GM12878 (cell line): Measurements from ENCODE around the gene CXXC5. TPM values are rescaled to one million over a fixed set of nuclear protein-coding genes. Genes with fewer than 3 reads are reported as not detected.

Source experiments
- EED ChIP-seq: sonication (generic); IDR thresholded peaks from 2 replicates; pipeline ENCODE4 v1.6.1; 2016; ENCODE audit warnings: antibody characterized with exemption, low read depth
- IKZF2 ChIP-seq, 2 experiments: fragments of 450-650 bp; IDR thresholded peaks; 2 replicates each; pipeline ENCODE4 v1.6.1; 2017; ENCODE audit warnings: mild to moderate bottlenecking in 2 of 2, moderate library complexity in 2 of 2
- IRF4 ChIP-seq: IDR thresholded peaks from 2 replicates; pipeline ENCODE4 v1.6.1; 2011; ENCODE audit warnings: low read depth, low read length
- MXI1 ChIP-seq: fragments of 150-350 bp; IDR thresholded peaks from 2 replicates; pipeline ENCODE4 v1.6.1; 2011; ENCODE audit warnings: low read depth, mild to moderate bottlenecking, inconsistent platforms, low read length, improper control_type of control experiment
- NRF1 ChIP-seq: conservative IDR thresholded peaks from 2 replicates; pipeline ENCODE4 v1.6.1; 2011; ENCODE audit warnings: mild to moderate bottlenecking, low read depth, low read length, improper control_type of control experiment
- POLR2AphosphoS2 ChIP-seq: IDR thresholded peaks from 2 replicates; pipeline ENCODE4 v1.6.1; 2011; ENCODE audit warnings: low read depth, mild to moderate bottlenecking, low read length, improper control_type of control experiment, moderate library complexity
- PRDM15 ChIP-seq: fragments of 450-650 bp; formaldehyde crosslinking; IDR thresholded peaks from 2 replicates; pipeline ENCODE4 v1.4.0; 2020; ENCODE audit warnings: mild to moderate bottlenecking, moderate library complexity
- RAD21 ChIP-seq: IDR thresholded peaks from 2 replicates; pipeline ENCODE4 v1.6.1; 2011; ENCODE audit warnings: mild to moderate bottlenecking, low read depth, low read length, moderate library complexity; ENCODE audit not compliant: insufficient read depth
- SMAD5 ChIP-seq: IDR thresholded peaks from 2 replicates; pipeline ENCODE4 v1.6.1; 2016; ENCODE audit warnings: antibody characterized with exemption, low read depth
- WRNIP1 ChIP-seq: IDR thresholded peaks from 2 replicates; pipeline ENCODE4 v1.6.1; 2011; ENCODE audit warnings: low read depth, low read length, improper control_type of control experiment, borderline replicate concordance
- YY1 ChIP-seq: IDR thresholded peaks from 2 replicates; pipeline ENCODE4 v1.6.1; 2011; ENCODE audit warnings: low read depth, mild to moderate bottlenecking, low read length
- ZBED1 ChIP-seq: IDR thresholded peaks from 2 replicates; pipeline ENCODE4 v1.6.1; 2016; ENCODE audit warnings: borderline replicate concordance
- ZSCAN29 ChIP-seq: fragments of 450-650 bp; IDR thresholded peaks from 2 replicates; pipeline ENCODE4 v1.6.1; 2017; ENCODE audit warnings: mild to moderate bottlenecking, moderate library complexity
- polyA plus RNA-seq, 11 experiments: library from polyadenylated mRNA; depleted of rRNA in 4 of 11; unstranded in 6 of 11; stranded (reverse) in 5 of 11; fragments of >200 nt; fragmentation: Nextera tagmentation in 4 of 11; fragmentation: Illumina TruSeq in 1 of 11; extraction: Ambion mirVana in 4 of 11; extraction: Trizol in 1 of 11; gene quantifications; 1 replicate in 1 of 11; 2 replicates in 10 of 11; pipeline versions ENCODE4 v1.2.1 to v1.2.3, GENCODE V29; 2011 to 2016; ENCODE audit warnings: inconsistent platforms in 2 of 11, missing spikeins in 2 of 11, low read depth in 1 of 11
- total RNA-seq, 4 experiments: library from RNA; depleted of rRNA in 3 of 4; stranded (reverse); fragments of >200 nt in 3 of 4; fragmentation: Illumina TruSeq in 1 of 4; extraction: Trizol in 1 of 4; gene quantifications; 2 replicates each; pipeline versions ENCODE4 v1.2.1 to v1.2.3, GENCODE V29; 2013 to 2021
- TF ChIP-seq, protein P1 (sequence below): fragments of 450-650 bp; IDR thresholded peaks from 2 replicates; pipeline ENCODE4 v1.6.1; 2016; ENCODE audit warnings: mild to moderate bottlenecking
- TF ChIP-seq, protein P2 (sequence below): IDR thresholded peaks from 2 replicates; pipeline ENCODE4 v1.6.1; 2012; ENCODE audit warnings: improper control_type of control experiment, low read depth, low read length; ENCODE audit not compliant: insufficient replicate concordance

The CXXC5 gene
- total and polyA plus RNA-seq, 10 of the 15 experiments (the other 5 are each of a cell fraction or from before 2014, with no cell fraction given): 1.8 to 90.8 (median 40.7) TPM

GRCh38 chr5:139670369-139671095 is 22.4 kb downstream of the CXXC5 start (continued):
- TF ChIP-seq PRDM15 (CRISPR knock-in tag) (no peak), EED (peak; percentile 89), NRF1 (no peak), SMAD5 (0 out of 2 replicates have a peak, but pooled peaks have one; percentile 42), POLR2AphosphoS2 (0 out of 2 replicates have a peak, but pooled peaks have one; percentile 36), IRF4 (no peak), YY1 (no peak; the same call in 1 of the 2 replicates), MXI1 (0 out of 2 replicates have a peak, but pooled peaks have one; percentile 62), IKZF2 (IDR thresholded peaks at IDR 0.05) (peak; percentile 84 to 92), WRNIP1 (0 out of 2 replicates have a peak, but pooled peaks have one; percentile 94), ZSCAN29 (peak; percentile 62), ZBED1 (0 out of 2 replicates have a peak, but pooled peaks have one; percentile 28), RAD21 (peak; percentile 34)
- TF ChIP-seq, protein P1, sequence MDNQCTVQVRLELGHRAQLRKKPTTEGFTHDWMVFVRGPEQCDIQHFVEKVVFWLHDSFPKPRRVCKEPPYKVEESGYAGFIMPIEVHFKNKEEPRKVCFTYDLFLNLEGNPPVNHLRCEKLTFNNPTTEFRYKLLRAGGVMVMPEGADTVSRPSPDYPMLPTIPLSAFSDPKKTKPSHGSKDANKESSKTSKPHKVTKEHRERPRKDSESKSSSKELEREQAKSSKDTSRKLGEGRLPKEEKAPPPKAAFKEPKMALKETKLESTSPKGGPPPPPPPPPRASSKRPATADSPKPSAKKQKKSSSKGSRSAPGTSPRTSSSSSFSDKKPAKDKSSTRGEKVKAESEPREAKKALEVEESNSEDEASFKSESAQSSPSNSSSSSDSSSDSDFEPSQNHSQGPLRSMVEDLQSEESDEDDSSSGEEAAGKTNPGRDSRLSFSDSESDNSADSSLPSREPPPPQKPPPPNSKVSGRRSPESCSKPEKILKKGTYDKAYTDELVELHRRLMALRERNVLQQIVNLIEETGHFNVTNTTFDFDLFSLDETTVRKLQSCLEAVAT: peak; percentile 49; the same call in 1 of the 2 replicates
- TF ChIP-seq, protein P2, sequence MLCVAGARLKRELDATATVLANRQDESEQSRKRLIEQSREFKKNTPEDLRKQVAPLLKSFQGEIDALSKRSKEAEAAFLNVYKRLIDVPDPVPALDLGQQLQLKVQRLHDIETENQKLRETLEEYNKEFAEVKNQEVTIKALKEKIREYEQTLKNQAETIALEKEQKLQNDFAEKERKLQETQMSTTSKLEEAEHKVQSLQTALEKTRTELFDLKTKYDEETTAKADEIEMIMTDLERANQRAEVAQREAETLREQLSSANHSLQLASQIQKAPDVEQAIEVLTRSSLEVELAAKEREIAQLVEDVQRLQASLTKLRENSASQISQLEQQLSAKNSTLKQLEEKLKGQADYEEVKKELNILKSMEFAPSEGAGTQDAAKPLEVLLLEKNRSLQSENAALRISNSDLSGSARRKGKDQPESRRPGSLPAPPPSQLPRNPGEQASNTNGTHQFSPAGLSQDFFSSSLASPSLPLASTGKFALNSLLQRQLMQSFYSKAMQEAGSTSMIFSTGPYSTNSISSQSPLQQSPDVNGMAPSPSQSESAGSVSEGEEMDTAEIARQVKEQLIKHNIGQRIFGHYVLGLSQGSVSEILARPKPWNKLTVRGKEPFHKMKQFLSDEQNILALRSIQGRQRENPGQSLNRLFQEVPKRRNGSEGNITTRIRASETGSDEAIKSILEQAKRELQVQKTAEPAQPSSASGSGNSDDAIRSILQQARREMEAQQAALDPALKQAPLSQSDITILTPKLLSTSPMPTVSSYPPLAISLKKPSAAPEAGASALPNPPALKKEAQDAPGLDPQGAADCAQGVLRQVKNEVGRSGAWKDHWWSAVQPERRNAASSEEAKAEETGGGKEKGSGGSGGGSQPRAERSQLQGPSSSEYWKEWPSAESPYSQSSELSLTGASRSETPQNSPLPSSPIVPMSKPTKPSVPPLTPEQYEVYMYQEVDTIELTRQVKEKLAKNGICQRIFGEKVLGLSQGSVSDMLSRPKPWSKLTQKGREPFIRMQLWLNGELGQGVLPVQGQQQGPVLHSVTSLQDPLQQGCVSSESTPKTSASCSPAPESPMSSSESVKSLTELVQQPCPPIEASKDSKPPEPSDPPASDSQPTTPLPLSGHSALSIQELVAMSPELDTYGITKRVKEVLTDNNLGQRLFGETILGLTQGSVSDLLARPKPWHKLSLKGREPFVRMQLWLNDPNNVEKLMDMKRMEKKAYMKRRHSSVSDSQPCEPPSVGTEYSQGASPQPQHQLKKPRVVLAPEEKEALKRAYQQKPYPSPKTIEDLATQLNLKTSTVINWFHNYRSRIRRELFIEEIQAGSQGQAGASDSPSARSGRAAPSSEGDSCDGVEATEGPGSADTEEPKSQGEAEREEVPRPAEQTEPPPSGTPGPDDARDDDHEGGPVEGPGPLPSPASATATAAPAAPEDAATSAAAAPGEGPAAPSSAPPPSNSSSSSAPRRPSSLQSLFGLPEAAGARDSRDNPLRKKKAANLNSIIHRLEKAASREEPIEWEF: peak; percentile 12
